Vagina (tissue), 2 donors: Measurements from ENCODE around the gene PRM1. TPM values are rescaled to one million over a fixed set of nuclear protein-coding genes. Genes with fewer than 3 reads are reported as not detected.

Experiments used
- DNase-seq, 2 donors: peaks; one replicate each; pipeline ENCODE4 v3.0.0-alpha.2; 2017; ENCODE audit errors: extremely low spot score in 2 of 2
- H3K27ac ChIP-seq: fragments of 200-600 bp; sonication (generic); one replicate; pipeline ENCODE4 v1.5.1; 2019
- H3K27me3 ChIP-seq: fragments of 200-600 bp; sonication (generic); one replicate; pipeline ENCODE4 v1.5.1; 2019
- H3K36me3 ChIP-seq, 2 donors: fragments of 200-600 bp; sonication (generic); one replicate each; pipeline ENCODE4 v1.5.1; 2017 to 2019
- H3K4me1 ChIP-seq: fragments of 200-600 bp; sonication (generic); one replicate; pipeline ENCODE4 v1.5.1; 2019
- H3K4me3 ChIP-seq, 2 donors: fragments of 200-600 bp; sonication (generic); 1 replicate in 1 of 2; 2 replicates in 1 of 2; pipeline ENCODE4 v1.5.1; 2016 to 2019
- H3K9me3 ChIP-seq: fragments of 200-600 bp; sonication (generic); one replicate; pipeline ENCODE4 v1.5.1; 2019
- CTCF ChIP-seq, 3 experiments: fragments of 450-650 bp in 2 of 3; fragments of 200-600 bp in 1 of 3; sonication (generic) in 1 of 3; IDR thresholded peaks; one replicate each; pipeline ENCODE4 v1.5.1; 2017 to 2019; ENCODE audit warnings: antibody characterized with exemption in 3 of 3, mild to moderate bottlenecking in 2 of 3, moderate library complexity in 2 of 3
- POLR2A ChIP-seq, 2 donors: fragments of 450-650 bp; IDR thresholded peaks; one replicate each; pipeline ENCODE4 v1.6.1; 2017; ENCODE audit warnings: antibody characterized with exemption in 2 of 2, mild to moderate bottlenecking in 2 of 2, moderate library complexity in 2 of 2
- POLR2AphosphoS5 ChIP-seq, 2 donors: sonication (generic); formaldehyde crosslinking; IDR thresholded peaks; one replicate each; pipeline ENCODE4 v1.9.0; 2017; ENCODE audit warnings: antibody characterized with exemption in 2 of 2, mild to moderate bottlenecking in 2 of 2, low read depth in 1 of 2; ENCODE audit not compliant: insufficient read depth in 1 of 2
- intact Hi-C: fragments of 100-400 bp; cut with DNase I; formaldehyde crosslinking; loops from one replicate; pipeline ENCODE4 v1.15.1; 2023
- total RNA-seq: library from RNA; depleted of rRNA; stranded (reverse); fragments of >200 nt; gene quantifications from one replicate; pipeline ENCODE4 v1.2.3, GENCODE V29; 2016

The PRM1 gene
- total RNA-seq, 1 donor from 2014 or later: not detected

GRCh38 chr16:11270602-11271162 lies 10.4 kb downstream of the PRM1 start:
- no peaks in the 10 kb centered on the region for H3K27me3 ChIP-seq
- no peak overlapping the region for H3K27ac ChIP-seq
- H3K4me3 ChIP-seq: no peak overlapping the region
- H3K9me3 ChIP-seq: no peaks in the 10 kb centered on the region
- no peaks in the 10 kb centered on the region for H3K36me3 ChIP-seq
- DNase-seq: no peak
- H3K4me1 ChIP-seq: no peaks in the 10 kb centered on the region
- intact Hi-C loops: no loop called here
- TF ChIP-seq POLR2AphosphoS5 (IDR thresholded peaks at IDR 0.05; ENCODE audit: insufficient read depth in 1 of 2, low read depth in 1 of 2) (no peak), CTCF (IDR thresholded peaks at IDR 0.05) (no peak), POLR2A (IDR thresholded peaks at IDR 0.05) (no peak)

- TF ChIP-seq CTCF (IDR thresholded peaks at IDR 0.05) (no peak), POLR2AphosphoS5 (IDR thresholded peaks at IDR 0.05; ENCODE audit: insufficient read depth in 1 of 2, low read depth in 1 of 2) (no peak), POLR2A (IDR thresholded peaks at IDR 0.05) (no peak)
Observed at GRCh38 chr16:11268921-11269375, 12.2 kb downstream of the PRM1 start, which contains the start of gene TNP2. Gene TNP2, minus strand, starts transcription at chr16:11269325. Its CDS starts 63 bp downstream, at chr16:11269262.

GRCh38 chr16:11265124-11265523 lies 16.0 kb downstream of the PRM1 start:
- DNase-seq: no peak
- Histone ChIP-seq H3K27ac (no peak overlapping the region), H3K9me3 (no peaks in the 10 kb centered on the region), H3K27me3 (no peaks in the 10 kb centered on the region), H3K4me3 (no peak overlapping the region), H3K36me3 (no peaks in the 10 kb centered on the region), H3K4me1 (no peaks in the 10 kb centered on the region)
- intact Hi-C loops: no loop called here
- TF ChIP-seq POLR2AphosphoS5 (IDR thresholded peaks at IDR 0.05; ENCODE audit: insufficient read depth in 1 of 2, low read depth in 1 of 2) (no peak), POLR2A (IDR thresholded peaks at IDR 0.05) (no peak), CTCF (IDR thresholded peaks at IDR 0.05) (no peak)

More at GRCh38 chr16:11268921-11269375, 12.2 kb downstream of the PRM1 start, which contains the start of gene TNP2:
- DNase-seq: no peak
- Histone ChIP-seq H3K4me1 (no peaks in the 10 kb centered on the region), H3K27ac (no peak within 1 kb of the TSS), H3K27me3 (no peaks in the 10 kb centered on the region), H3K36me3 (no peaks in the 10 kb centered on the region), H3K4me3 (no peak within 1 kb of the TSS), H3K9me3 (no peaks in the 10 kb centered on the region)
- intact Hi-C loops: no loop called here

GRCh38 chr16:11264155-11264832 lies 16.8 kb downstream of the PRM1 start:
- TF ChIP-seq POLR2A (IDR thresholded peaks at IDR 0.05) (no peak), CTCF (IDR thresholded peaks at IDR 0.05) (no peak)
- Histone ChIP-seq H3K4me1 (peaks cover 6% of the 10 kb centered on the region), H3K27me3 (no peaks in the 10 kb centered on the region), H3K9me3 (no peaks in the 10 kb centered on the region), H3K4me3 (no peak overlapping the region), H3K27ac (no peak overlapping the region), H3K36me3 (no peaks in the 10 kb centered on the region)
- no peak for DNase-seq
- intact Hi-C loops: no loop called here

- DNase-seq: no peak
- no peaks in the 10 kb centered on the region for H3K27me3 ChIP-seq
- no peak overlapping the region for H3K4me3 ChIP-seq
- intact Hi-C loops: no loop called here
- no peak overlapping the region for H3K27ac ChIP-seq
- H3K36me3 ChIP-seq: no peaks in the 10 kb centered on the region
- H3K4me1 ChIP-seq: peaks cover 12% of the 10 kb centered on the region
- H3K9me3 ChIP-seq: no peaks in the 10 kb centered on the region
- TF ChIP-seq POLR2AphosphoS5 (IDR thresholded peaks at IDR 0.05; ENCODE audit: insufficient read depth in 1 of 2, low read depth in 1 of 2) (no peak), CTCF (IDR thresholded peaks at IDR 0.05) (no peak)
Observed at GRCh38 chr16:11263737-11264136, 17.4 kb downstream of the PRM1 start.
